HepG2 (cell line): ENCODE results near the gene MRFAP1L1. TPM values are rescaled to one million over a fixed set of nuclear protein-coding genes. Genes with fewer than 3 reads are reported as not detected.
A peak's percentile ranks its signal among the peaks of the same experiment; 100 is the strongest.

ENCODE experiments used
- AFF4 ChIP-seq: sonication (generic); formaldehyde crosslinking; IDR thresholded peaks from 2 replicates; pipeline ENCODE4 v1.4.0; 2020; ENCODE audit warnings: missing genetic modification reagents
- ELK4 ChIP-seq: sonication (generic); formaldehyde crosslinking; IDR thresholded peaks from 2 replicates; pipeline ENCODE4 v1.9.0; 2021; ENCODE audit warnings: missing genetic modification reagents, borderline replicate concordance
- HDAC1 ChIP-seq: sonication (generic); formaldehyde crosslinking; IDR thresholded peaks from 2 replicates; pipeline ENCODE4 v1.5.1; 2020; ENCODE audit warnings: mild to moderate bottlenecking, missing genetic modification reagents
- TCF12 ChIP-seq, 2 experiments: fragments of 450-650 bp in 1 of 2; sonication (generic) in 1 of 2; formaldehyde crosslinking in 1 of 2; IDR thresholded peaks; 2 replicates each; pipeline versions ENCODE4 v1.6.1 to v1.8.0; 2017 to 2022; ENCODE audit warnings: antibody characterized with exemption in 1 of 2, mild to moderate bottlenecking in 1 of 2, missing genetic modification reagents in 1 of 2, moderate library complexity in 1 of 2
- TFAP4 ChIP-seq: sonication (generic); IDR thresholded peaks from 2 replicates; pipeline ENCODE4 v1.6.1; 2016; ENCODE audit warnings: low read depth, borderline replicate concordance
- UBTF ChIP-seq: sonication (generic); formaldehyde crosslinking; IDR thresholded peaks from 2 replicates; pipeline ENCODE4 v1.4.0; 2020; ENCODE audit warnings: mild to moderate bottlenecking, missing genetic modification reagents
- ZNF563 ChIP-seq: sonication (generic); formaldehyde crosslinking; IDR thresholded peaks from 2 replicates; pipeline ENCODE4 v1.8.0; 2022; ENCODE audit warnings: mild to moderate bottlenecking, moderate library complexity, missing genetic modification reagents
- ZNF572 ChIP-seq: sonication (generic); formaldehyde crosslinking; IDR thresholded peaks from 2 replicates; pipeline ENCODE4 v1.5.1; 2020; ENCODE audit warnings: mild to moderate bottlenecking, missing genetic modification reagents
- polyA plus RNA-seq, 8 experiments: library from polyadenylated mRNA; depleted of rRNA in 3 of 8; stranded (reverse) in 7 of 8; unstranded in 1 of 8; fragments of >200 nt; fragmentation: Illumina TruSeq in 4 of 8; extraction: Trizol in 4 of 8; gene quantifications; 2 replicates each; pipeline versions ENCODE4 v1.2.1 to v1.2.3, GENCODE V29; 2011 to 2016; ENCODE audit warnings: low read depth in 4 of 8, missing spikeins in 1 of 8, mixed read lengths in 1 of 8; ENCODE audit not compliant: insufficient read depth in 1 of 8
- total RNA-seq, 5 experiments: library from RNA; depleted of rRNA; stranded (reverse); fragments of >200 nt; fragmentation: Illumina TruSeq; extraction: Trizol; gene quantifications; 2 replicates each; pipeline ENCODE4 v1.2.3, GENCODE V29; 2016; ENCODE audit warnings: low read depth in 1 of 5
- TF ChIP-seq, protein P1 (sequence below): sonication (generic); formaldehyde crosslinking; IDR thresholded peaks from 2 replicates; pipeline ENCODE4 v1.8.0; 2022; ENCODE audit warnings: mild to moderate bottlenecking, missing genetic modification reagents

Gene MRFAP1L1
- total and polyA plus RNA-seq, 2 of the 13 experiments (the other 11 are each of a cell fraction or from before 2014, with no cell fraction given) = 44.8 to 76.6 TPM

GRCh38 chr4:6755088-6755753, 45.6 kb upstream of the MRFAP1L1 start (continued):
- TF ChIP-seq ZNF563 (CRISPR knock-in tag) = 0 out of 2 replicates have a peak, but pooled peaks have one; percentile 35
- TF ChIP-seq UBTF (CRISPR knock-in tag) = peak; percentile 79
- no peak for TF ChIP-seq TCF12 (IDR thresholded peaks at IDR 0.05)
- peak; percentile 74; the same call in 1 of the 2 replicates for TF ChIP-seq TCF12 (CRISPR knock-in tag; IDR thresholded peaks at IDR 0.05)
- TF ChIP-seq AFF4 = no peak
- TF ChIP-seq, protein P1, sequence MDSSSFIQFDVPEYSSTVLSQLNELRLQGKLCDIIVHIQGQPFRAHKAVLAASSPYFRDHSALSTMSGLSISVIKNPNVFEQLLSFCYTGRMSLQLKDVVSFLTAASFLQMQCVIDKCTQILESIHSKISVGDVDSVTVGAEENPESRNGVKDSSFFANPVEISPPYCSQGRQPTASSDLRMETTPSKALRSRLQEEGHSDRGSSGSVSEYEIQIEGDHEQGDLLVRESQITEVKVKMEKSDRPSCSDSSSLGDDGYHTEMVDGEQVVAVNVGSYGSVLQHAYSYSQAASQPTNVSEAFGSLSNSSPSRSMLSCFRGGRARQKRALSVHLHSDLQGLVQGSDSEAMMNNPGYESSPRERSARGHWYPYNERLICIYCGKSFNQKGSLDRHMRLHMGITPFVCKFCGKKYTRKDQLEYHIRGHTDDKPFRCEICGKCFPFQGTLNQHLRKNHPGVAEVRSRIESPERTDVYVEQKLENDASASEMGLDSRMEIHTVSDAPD (CRISPR knock-in tag) = peak; percentile 80; the same call in 1 of the 2 replicates
- TF ChIP-seq ZNF572 (CRISPR knock-in tag) = no peak
- no peak for TF ChIP-seq ELK4 (CRISPR knock-in tag)
- TF ChIP-seq HDAC1 (CRISPR knock-in tag) = peak; percentile 90
- peak; percentile 95 for TF ChIP-seq TFAP4
